CD4-positive, alpha-beta memory T cell (primary cell): Measurements from ENCODE around the gene OR10A3. TPM values are rescaled to one million over a fixed set of nuclear protein-coding genes. Genes with fewer than 3 reads are reported as not detected.

Experiments
- CTCF ChIA-PET: fragments of 350-600 bp; sonication (Branson Sonifier 250); formaldehyde crosslinking; loops from one replicate; lab custom pipeline; 2021; ENCODE audit warnings: inconsistent platforms; ENCODE audit not compliant: partially characterized antibody; lab: Charles Lee
- POLR2A ChIA-PET: fragments of 350-600 bp; sonication (Branson Sonifier 250); formaldehyde crosslinking; loops from one replicate; lab custom pipeline; 2021; ENCODE audit not compliant: partially characterized antibody; lab: Charles Lee
- DNase-seq, 5 donors: peaks; one replicate each; pipeline versions ENCODE4 v3.0.0 to v3.0.0-alpha.2; 2020 to 2022; ENCODE audit warnings: mixed read lengths in 1 of 5
- H3K27ac ChIP-seq: one replicate; pipeline ENCODE4 v1.7.0; 2013; ENCODE audit warnings: low read depth, low read length
- H3K27me3 ChIP-seq: 2 replicates; pipeline ENCODE4 v1.7.0; 2013; ENCODE audit warnings: mild to moderate bottlenecking, low read length, moderate library complexity; ENCODE audit not compliant: insufficient read depth
- H3K36me3 ChIP-seq: 2 replicates; pipeline ENCODE4 v1.7.0; 2013; ENCODE audit warnings: mild to moderate bottlenecking, low read length, moderate library complexity; ENCODE audit not compliant: insufficient read depth
- H3K4me1 ChIP-seq: 2 replicates; pipeline ENCODE4 v1.7.0; 2013; ENCODE audit warnings: mild to moderate bottlenecking, low read length, moderate library complexity; ENCODE audit not compliant: insufficient read depth
- H3K4me3 ChIP-seq, 2 donors: one replicate each; pipeline ENCODE4 v1.7.0; 2013; ENCODE audit warnings: low read length in 2 of 2, mild to moderate bottlenecking in 1 of 2
- H3K9me3 ChIP-seq, 2 donors: one replicate each; pipeline ENCODE4 v1.7.0; 2013; ENCODE audit warnings: low read length in 2 of 2, control low read depth in 1 of 2; ENCODE audit not compliant: control insufficient read depth in 1 of 2
- H3K27ac Mint-ChIP-seq, 7 donors: one replicate each; pipeline ENCODE4 v1.8.0; 2020 to 2021; ENCODE audit warnings: mixed read lengths in 7 of 7, mild to moderate bottlenecking in 6 of 7, inconsistent platforms in 3 of 7, moderate library complexity in 3 of 7
- H3K27me3 Mint-ChIP-seq, 2 donors: one replicate each; pipeline ENCODE4 v1.8.0; 2020 to 2021; ENCODE audit warnings: mixed read lengths in 2 of 2
- H3K36me3 Mint-ChIP-seq, 2 donors: one replicate each; pipeline ENCODE4 v1.8.0; 2020 to 2021; ENCODE audit warnings: mixed read lengths in 2 of 2, inconsistent platforms in 1 of 2, mild to moderate bottlenecking in 1 of 2
- H3K4me1 Mint-ChIP-seq, 4 donors: one replicate each; pipeline ENCODE4 v1.8.0; 2020 to 2021; ENCODE audit warnings: mixed read lengths in 4 of 4, mild to moderate bottlenecking in 1 of 4
- H3K4me3 Mint-ChIP-seq, 8 donors: one replicate each; pipeline ENCODE4 v1.8.0; 2020 to 2021; ENCODE audit warnings: mixed read lengths in 8 of 8, mild to moderate bottlenecking in 7 of 8, moderate library complexity in 6 of 8, inconsistent platforms in 3 of 8
- H3K9me3 Mint-ChIP-seq, 8 donors: one replicate each; pipeline ENCODE4 v1.8.0; 2020 to 2021; ENCODE audit warnings: mixed read lengths in 8 of 8, mild to moderate bottlenecking in 5 of 8, inconsistent platforms in 3 of 8, moderate library complexity in 1 of 8
- intact Hi-C: fragments of 100-400 bp; cut with micrococcal nuclease; formaldehyde crosslinking; loops from one replicate; pipeline ENCODE4 v1.15.1; 2023
- polyA plus RNA-seq, 2 donors: library from polyadenylated mRNA; unstranded; fragments of 300-500 nt; fragmentation: Illumina TruSeq; gene quantifications; one replicate each; pipeline ENCODE4 v1.2.3, GENCODE V29; 2021
- total RNA-seq, 2 experiments: library from RNA; stranded (reverse); gene quantifications; one replicate each; pipeline ENCODE4 v1.2.3, GENCODE V29; 2021

Gene OR10A3
- total and polyA plus RNA-seq, 4 experiments from 2014 or later, result not detected

DNA sequence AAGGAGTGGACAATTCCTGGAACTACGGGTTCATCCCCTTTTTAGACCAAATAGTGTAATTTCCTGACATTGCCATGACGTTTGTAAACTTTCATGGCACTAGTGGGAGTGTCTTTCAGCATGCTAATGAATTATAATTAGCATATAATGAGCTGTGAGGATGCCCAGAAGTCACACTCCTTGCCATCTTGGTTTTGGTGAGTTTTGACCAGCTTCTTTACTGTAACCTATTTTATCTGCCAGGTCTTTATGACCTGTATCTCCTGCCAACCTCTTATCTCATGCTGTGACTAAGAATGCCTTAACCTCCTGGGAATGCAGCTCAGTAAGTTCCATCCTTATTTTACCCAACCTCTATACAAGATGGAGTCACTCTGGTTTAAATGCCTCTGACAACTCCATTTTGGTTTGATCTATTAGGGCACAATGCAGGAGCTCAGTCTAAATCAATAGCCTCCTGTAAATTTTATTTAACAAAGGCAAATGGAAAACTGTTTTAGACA is 31.2 kb downstream of the OR10A3 start:
- intact Hi-C loops, result no loop called here
- no peaks in the 10 kb centered on the region for H3K36me3 ChIP-seq
- H3K27ac ChIP-seq, result no peak overlapping the region
- ChIA-PET CTCF (interaction anchor here (1.2 to 1.9 kb wide), 3 partner anchors 9 to 18 kb away, joined by 3 to 6 read pairs (median 3); no protein-coding TSS in a partner anchor), POLR2A (no interaction called here)
- H3K27me3 Mint-ChIP-seq, result peaks cover 11 to 35% of the 10 kb centered on the region in 2 donors
- no peaks in the 10 kb centered on the region for H3K4me1 Mint-ChIP-seq
- H3K4me3 Mint-ChIP-seq, result no peak overlapping the region
- DNase-seq, result no peak
- H3K27me3 ChIP-seq, result no peaks in the 10 kb centered on the region
- no peak overlapping the region for H3K4me3 ChIP-seq
- no peak overlapping the region for H3K27ac Mint-ChIP-seq
- no peaks in the 10 kb centered on the region for H3K4me1 ChIP-seq
- no peaks in the 10 kb centered on the region for H3K9me3 Mint-ChIP-seq
- no peaks in the 10 kb centered on the region for H3K9me3 ChIP-seq
- H3K36me3 Mint-ChIP-seq, result no peaks in the 10 kb centered on the region

- Histone ChIP-seq H3K4me1 (no peaks in the 10 kb centered on the region), H3K9me3 (no peaks in the 10 kb centered on the region), H3K27ac (no peak overlapping the region), H3K4me3 (no peak overlapping the region), H3K27me3 (no peaks in the 10 kb centered on the region), H3K36me3 (no peaks in the 10 kb centered on the region)
- ChIA-PET CTCF (interaction anchor here (1.2 to 1.9 kb wide), 2 partner anchors 8 to 17 kb away, joined by 3 to 6 read pairs; no protein-coding TSS in a partner anchor), POLR2A (no interaction called here)
- no peak overlapping the region for H3K27ac Mint-ChIP-seq
- H3K27me3 Mint-ChIP-seq, result peaks cover 11 to 33% of the 10 kb centered on the region in 2 donors
- H3K36me3 Mint-ChIP-seq, result no peaks in the 10 kb centered on the region
- H3K4me3 Mint-ChIP-seq, result no peak overlapping the region
- H3K4me1 Mint-ChIP-seq, result no peaks in the 10 kb centered on the region
- no peak for DNase-seq
- H3K9me3 Mint-ChIP-seq, result no peaks in the 10 kb centered on the region
- intact Hi-C loops, result no loop called here
Measured at GRCh38 chr11:7909585-7910285, 31.8 kb downstream of the OR10A3 start.

GRCh38 chr11:7907121-7907520 is 34.4 kb downstream of the OR10A3 start:
- Mint-ChIP-seq H3K4me1 (no peaks in the 10 kb centered on the region), H3K4me3 (no peak overlapping the region), H3K9me3 (no peaks in the 10 kb centered on the region), H3K27me3 (peaks cover 14 to 33% of the 10 kb centered on the region in 2 donors), H3K36me3 (no peaks in the 10 kb centered on the region), H3K27ac (no peak overlapping the region)
- Histone ChIP-seq H3K36me3 (no peaks in the 10 kb centered on the region), H3K27ac (no peak overlapping the region), H3K4me3 (no peak overlapping the region), H3K4me1 (no peaks in the 10 kb centered on the region), H3K9me3 (no peaks in the 10 kb centered on the region), H3K27me3 (no peaks in the 10 kb centered on the region)
- ChIA-PET CTCF (no interaction called here), POLR2A (no interaction called here)
- intact Hi-C loops, result no loop called here
- DNase-seq, result no peak

- no peak overlapping the region for H3K27ac ChIP-seq
- intact Hi-C loops, result no loop called here
Measured at GRCh38 chr11:7906481-7906880, 35.0 kb downstream of the OR10A3 start.

DNA sequence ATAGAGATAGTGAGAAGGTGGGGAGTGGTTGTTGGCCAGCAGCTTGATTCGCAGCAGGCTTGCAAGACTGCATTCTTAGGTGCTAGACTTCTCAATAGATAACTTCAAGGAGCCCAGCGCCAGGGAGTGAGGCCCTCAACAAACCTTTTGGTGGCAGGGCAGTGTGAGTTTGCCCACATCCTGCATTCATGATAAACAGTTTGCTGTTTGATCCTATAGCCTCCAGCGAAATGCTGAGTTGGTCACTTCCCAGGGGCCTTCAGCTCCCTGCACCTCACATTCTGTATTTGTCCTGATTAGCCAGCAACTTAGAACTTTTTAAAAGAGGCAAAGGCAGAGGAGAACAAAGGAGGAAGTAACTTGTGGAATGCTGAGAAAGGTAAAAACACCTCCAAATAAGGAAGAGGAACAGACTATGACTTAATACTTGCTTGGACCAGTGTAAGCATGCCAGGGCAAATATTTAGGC is 35.5 kb downstream of the OR10A3 start:
- no peak overlapping the region for H3K27ac ChIP-seq
- no peaks in the 10 kb centered on the region for H3K9me3 ChIP-seq
- Mint-ChIP-seq H3K9me3 (no peaks in the 10 kb centered on the region), H3K4me1 (no peaks in the 10 kb centered on the region), H3K27me3 (peaks cover 14 to 31% of the 10 kb centered on the region in 2 donors), H3K4me3 (no peak overlapping the region), H3K36me3 (no peaks in the 10 kb centered on the region), H3K27ac (no peak overlapping the region)
- H3K4me3 ChIP-seq, result no peak overlapping the region
- intact Hi-C loops, result no loop called here
- POLR2A ChIA-PET, result no interaction called here
- no peaks in the 10 kb centered on the region for H3K27me3 ChIP-seq
- no peak for DNase-seq
- H3K4me1 ChIP-seq, result no peaks in the 10 kb centered on the region
- CTCF ChIA-PET, result interaction anchor here (1.5 to 2.0 kb wide), 2 partner anchors 13 to 80 kb away, joined by 5 to 7 read pairs; no protein-coding TSS in a partner anchor
- H3K36me3 ChIP-seq, result no peaks in the 10 kb centered on the region

More at GRCh38 chr11:7906481-7906880, 35.0 kb downstream of the OR10A3 start:
- Mint-ChIP-seq H3K27ac (no peak overlapping the region), H3K4me1 (no peaks in the 10 kb centered on the region), H3K27me3 (peaks cover 11 to 29% of the 10 kb centered on the region in 2 donors), H3K4me3 (no peak overlapping the region), H3K36me3 (no peaks in the 10 kb centered on the region), H3K9me3 (no peaks in the 10 kb centered on the region)
- ChIA-PET CTCF (interaction anchor here (1.5 to 2.0 kb wide), 2 partner anchors 14 to 80 kb away, joined by 5 to 7 read pairs; no protein-coding TSS in a partner anchor), POLR2A (no interaction called here)
- DNase-seq, result no peak
- H3K9me3 ChIP-seq, result no peaks in the 10 kb centered on the region
- no peaks in the 10 kb centered on the region for H3K36me3 ChIP-seq
- H3K4me3 ChIP-seq, result no peak overlapping the region
- no peaks in the 10 kb centered on the region for H3K4me1 ChIP-seq
- no peaks in the 10 kb centered on the region for H3K27me3 ChIP-seq

GRCh38 chr11:7905549-7905948 is 36.0 kb downstream of the OR10A3 start:
- H3K9me3 ChIP-seq, result no peaks in the 10 kb centered on the region
- no peak overlapping the region for H3K4me3 Mint-ChIP-seq
- H3K27ac ChIP-seq, result no peak overlapping the region
- H3K36me3 Mint-ChIP-seq, result no peaks in the 10 kb centered on the region
- H3K4me1 ChIP-seq, result no peaks in the 10 kb centered on the region
- intact Hi-C loops, result no loop called here
- H3K27ac Mint-ChIP-seq, result no peak overlapping the region
- no peaks in the 10 kb centered on the region for H3K27me3 ChIP-seq
- no peaks in the 10 kb centered on the region for H3K4me1 Mint-ChIP-seq
- peaks cover 14 to 31% of the 10 kb centered on the region in 2 donors for H3K27me3 Mint-ChIP-seq
- no peaks in the 10 kb centered on the region for H3K36me3 ChIP-seq
- peaks cover 0 to under 1% (median 0%) of the 10 kb centered on the region in 8 donors for H3K9me3 Mint-ChIP-seq
- POLR2A ChIA-PET, result no interaction called here
- DNase-seq, result no peak
- no peak overlapping the region for H3K4me3 ChIP-seq
- CTCF ChIA-PET, result interaction anchor here (1.5 to 2.0 kb wide), 2 partner anchors 13 to 81 kb away, joined by 5 to 7 read pairs; no protein-coding TSS in a partner anchor

GRCh38 chr11:7904917-7905316 is 36.6 kb downstream of the OR10A3 start:
- no peak overlapping the region for H3K4me3 Mint-ChIP-seq
- Histone ChIP-seq H3K4me3 (no peak overlapping the region), H3K9me3 (no peaks in the 10 kb centered on the region), H3K27ac (no peak overlapping the region), H3K4me1 (no peaks in the 10 kb centered on the region), H3K36me3 (no peaks in the 10 kb centered on the region), H3K27me3 (no peaks in the 10 kb centered on the region)
- ChIA-PET CTCF (interaction anchor here (1.5 to 2.0 kb wide), 2 partner anchors 12 to 81 kb away, joined by 5 to 7 read pairs; no protein-coding TSS in a partner anchor), POLR2A (no interaction called here)
- DNase-seq, result no peak
- H3K36me3 Mint-ChIP-seq, result no peaks in the 10 kb centered on the region
- H3K4me1 Mint-ChIP-seq, result no peaks in the 10 kb centered on the region
- H3K9me3 Mint-ChIP-seq, result peaks cover 0 to 3% (median 0%) of the 10 kb centered on the region in 8 donors
- peaks cover 13 to 29% of the 10 kb centered on the region in 2 donors for H3K27me3 Mint-ChIP-seq
- intact Hi-C loops, result no loop called here
- H3K27ac Mint-ChIP-seq, result no peak overlapping the region
